HepG2 (cell line): ENCODE results near the gene LMAN2. TPM values are rescaled to one million over a fixed set of nuclear protein-coding genes. Genes with fewer than 3 reads are reported as not detected.
A peak's percentile ranks its signal among the peaks of the same experiment; 100 is the strongest.

Source experiments
- ATAC-seq: fragments of 200-7000 bp; cut with Tn5 transposase; 3 replicates; pipeline ENCODE4 v1.9.1; 2020; ENCODE audit warnings: mild to moderate bottlenecking, moderate library complexity
- BruUV-seq: library from RNA; stranded (reverse); fragments of 400-500 nt; replicated peaks from 2 replicates; lab custom pipeline; 2021; lab: Mats Ljungman, UMichigan
- CTCF ChIA-PET: fragments of 300-600 bp; formaldehyde crosslinking; extraction: SDS; loops from one replicate; lab custom pipeline; 2021; ENCODE audit warnings: low total read pairs, inconsistent platforms, low intra/inter-chr PET ratio; lab: Yijun Ruan, JAX
- POLR2A ChIA-PET: fragments of 350-600 bp; sonication (Branson Sonifier 250); formaldehyde crosslinking; loops from one replicate; lab custom pipeline; 2020; ENCODE audit warnings: antibody characterized with exemption, inconsistent platforms; lab: Yijun Ruan, JAX
- DNase-seq: peaks from one replicate; pipeline ENCODE4 v3.0.0-alpha.2; 2015; ENCODE audit warnings: low spot score
- FAIRE-seq: peaks from 3 replicates; lab custom pipeline; 2011; peaks lifted over from hg19 to GRCh38; lab: Jason Lieb, UNC
- H2AFZ ChIP-seq: one replicate; pipeline ENCODE4 v1.6.1; 2011; ENCODE audit warnings: low read length, inconsistent platforms
- H3K27ac ChIP-seq: fragments of 300-600 bp; 3 replicates; pipeline ENCODE4 v1.8.0; 2011; ENCODE audit warnings: mixed run types, mild to moderate bottlenecking, mixed read lengths, low read length, inconsistent platforms; ENCODE audit not compliant: insufficient read depth; ENCODE audit errors: extremely low read length
- H3K27me3 ChIP-seq, 2 experiments: fragments of 200-600 bp in 1 of 2; 2 replicates in 1 of 2; 3 replicates in 1 of 2; pipeline versions ENCODE4 v1.6.0 to v1.8.0; 2011; ENCODE audit warnings: low read length in 2 of 2, mild to moderate bottlenecking in 2 of 2, moderate library complexity in 2 of 2, inconsistent platforms in 1 of 2; ENCODE audit not compliant: insufficient read depth in 2 of 2, control insufficient read depth in 1 of 2
- H3K36me3 ChIP-seq, 2 experiments: fragments of 200-600 bp in 1 of 2; replicated peaks in 1 of 2; 2 replicates in 1 of 2; 3 replicates in 1 of 2; pipeline versions ENCODE4 v1.5.1 to v1.8.0; 2011; ENCODE audit warnings: low read length in 2 of 2, inconsistent platforms in 1 of 2; ENCODE audit not compliant: insufficient read depth in 2 of 2, control insufficient read depth in 1 of 2
- H3K4me1 ChIP-seq: 2 replicates; pipeline ENCODE4 v1.5.1; 2012; ENCODE audit warnings: low read length, inconsistent platforms; ENCODE audit not compliant: insufficient read depth
- H3K4me2 ChIP-seq: 2 replicates; pipeline ENCODE4 v1.6.0; 2011; ENCODE audit warnings: low read depth, low read length, inconsistent platforms
- H3K4me3 ChIP-seq, 3 experiments: fragments of 200-600 bp in 1 of 3; sonication (generic), shearing (Covaris generic) in 1 of 3; replicated peaks in 1 of 3; 2 replicates each; pipeline ENCODE4 v1.5.1; 2011 to 2016; ENCODE audit warnings: low read length in 3 of 3, inconsistent platforms in 2 of 3, low read depth in 2 of 3, mild to moderate bottlenecking in 2 of 3, control low read depth in 1 of 3, mixed read lengths in 1 of 3; ENCODE audit not compliant: insufficient read depth in 1 of 3
- H3K79me2 ChIP-seq: one replicate; pipeline ENCODE4 v1.6.1; 2011; ENCODE audit warnings: low read length, inconsistent platforms; ENCODE audit not compliant: insufficient read depth
- H3K9ac ChIP-seq: 2 replicates; pipeline ENCODE4 v1.6.0; 2011; ENCODE audit warnings: mild to moderate bottlenecking, low read depth, low read length, inconsistent platforms; ENCODE audit not compliant: insufficient read depth
- H3K9me3 ChIP-seq: 2 replicates; pipeline ENCODE4 v1.5.1; 2012; ENCODE audit warnings: mild to moderate bottlenecking, low read length
- H4K20me1 ChIP-seq: 2 replicates; pipeline ENCODE4 v1.6.0; 2011; ENCODE audit warnings: inconsistent platforms, mild to moderate bottlenecking, low read length, moderate library complexity; ENCODE audit not compliant: insufficient read depth
- BORCS8-MEF2B ChIP-seq: sonication (generic); formaldehyde crosslinking; IDR thresholded peaks from 2 replicates; pipeline ENCODE4 v1.8.0; 2022; ENCODE audit warnings: mild to moderate bottlenecking, missing genetic modification reagents
- CBX5 ChIP-seq: sonication (generic); formaldehyde crosslinking; IDR thresholded peaks from 2 replicates; pipeline ENCODE4 v1.4.0; 2020; ENCODE audit warnings: missing genetic modification reagents, borderline replicate concordance
- HOXA3 ChIP-seq: sonication (generic); formaldehyde crosslinking; IDR thresholded peaks from 2 replicates; pipeline ENCODE4 v1.5.0; 2020; ENCODE audit warnings: missing genetic modification reagents
- MTF1 ChIP-seq: sonication (generic); formaldehyde crosslinking; IDR thresholded peaks from 2 replicates; pipeline ENCODE4 v1.5.0; 2020; ENCODE audit warnings: missing genetic modification reagents
- SNRNP70 ChIP-seq: fragments of 200-400 bp; formaldehyde crosslinking; IDR thresholded peaks from 2 replicates; pipeline ENCODE4 v1.6.1; 2017; ENCODE audit warnings: mild to moderate bottlenecking, low read depth, low read length, moderate library complexity
- TOPORS ChIP-seq: sonication (generic); formaldehyde crosslinking; IDR thresholded peaks from 2 replicates; pipeline ENCODE4 v1.8.0; 2023; ENCODE audit warnings: mild to moderate bottlenecking, missing genetic modification reagents
- ZNF121 ChIP-seq: sonication (generic); formaldehyde crosslinking; IDR thresholded peaks from 2 replicates; pipeline ENCODE4 v1.5.0; 2020; ENCODE audit warnings: mild to moderate bottlenecking, missing genetic modification reagents
- ZSCAN29 ChIP-seq: sonication (generic); formaldehyde crosslinking; conservative IDR thresholded peaks from 2 replicates; pipeline ENCODE4 v1.4.0; 2020; ENCODE audit warnings: mild to moderate bottlenecking, missing genetic modification reagents
- WGBS: methylation state at CpG from one replicate; pipeline ENCODE4 v1.1.6; 2017; ENCODE audit warnings: low lambda C conversion rate; 5-methylcytosine and 5-hydroxymethylcytosine counted together
- in situ Hi-C: cut with HindIII; loops from 2 replicates; pipeline ENCODE4 v1.10.0; 2017; ENCODE audit warnings: low pct_unique_long_range_greater_than_20kb; ENCODE audit not compliant: extremely low pct_ligation_motif_present
- intact Hi-C: fragments of 100-400 bp; cut with micrococcal nuclease; formaldehyde crosslinking; loops from one replicate; pipeline ENCODE4 v1.10.0; 2022; ENCODE audit not compliant: unreplicated experiment
- polyA plus RNA-seq, 8 experiments: library from polyadenylated mRNA; depleted of rRNA in 3 of 8; stranded (reverse) in 7 of 8; unstranded in 1 of 8; fragments of >200 nt; fragmentation: Illumina TruSeq in 4 of 8; extraction: Trizol in 4 of 8; gene quantifications; 2 replicates each; pipeline versions ENCODE4 v1.2.1 to v1.2.3, GENCODE V29; 2011 to 2016; ENCODE audit warnings: low read depth in 4 of 8, missing spikeins in 1 of 8, mixed read lengths in 1 of 8; ENCODE audit not compliant: insufficient read depth in 1 of 8
- total RNA-seq, 5 experiments: library from RNA; depleted of rRNA; stranded (reverse); fragments of >200 nt; fragmentation: Illumina TruSeq; extraction: Trizol; gene quantifications; 2 replicates each; pipeline ENCODE4 v1.2.3, GENCODE V29; 2016; ENCODE audit warnings: low read depth in 1 of 5
- TF ChIP-seq, protein P1 (sequence below): sonication (generic); formaldehyde crosslinking; IDR thresholded peaks from 2 replicates; pipeline ENCODE4 v1.5.0; 2020; ENCODE audit warnings: mild to moderate bottlenecking, missing genetic modification reagents
- TF ChIP-seq, protein P2 (sequence below), 2 experiments: fragments of 450-650 bp in 1 of 2; sonication (generic) in 1 of 2; formaldehyde crosslinking; IDR thresholded peaks; 2 replicates each; pipeline versions ENCODE4 v1.5.0 to v1.8.0; 2020 to 2022; ENCODE audit warnings: mild to moderate bottlenecking in 1 of 2, missing genetic modification reagents in 1 of 2
- TF ChIP-seq, protein P3 (sequence below): fragments of 450-650 bp; IDR thresholded peaks from 2 replicates; pipeline ENCODE4 v1.6.1; 2017; ENCODE audit warnings: mild to moderate bottlenecking

LMAN2 gene
- total and polyA plus RNA-seq, 2 of the 13 experiments (the other 11 are each of a cell fraction or from before 2014, with no cell fraction given), result 191 to 197 TPM

DNA sequence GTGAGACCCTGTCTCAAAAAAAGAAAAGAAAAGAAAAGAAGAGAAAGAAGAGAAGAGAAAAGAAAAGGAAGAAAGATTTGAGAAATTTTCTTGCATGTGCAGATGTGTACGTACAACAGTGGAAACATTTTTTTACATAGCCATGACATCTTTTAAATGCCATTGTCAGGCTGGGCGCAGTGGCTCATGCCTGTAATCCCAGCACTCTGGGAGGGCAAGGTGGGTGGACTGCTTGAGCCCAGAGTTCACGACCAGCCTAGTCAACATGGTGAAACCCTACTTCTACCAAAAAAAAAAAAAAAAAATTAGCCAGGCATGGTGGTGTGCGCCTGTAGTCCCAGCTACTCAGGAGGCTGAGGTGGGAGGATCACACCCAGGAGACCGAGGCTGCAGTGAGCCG is 6.6 kb downstream of the LMAN2 start:
- BruUV-seq, result no TSS peak
- Histone ChIP-seq H2AFZ (no peak overlapping the region), H3K27ac (no peak overlapping the region), H3K79me2 (peaks cover 71% of the 10 kb centered on the region), H3K4me2 (no peak overlapping the region), H3K4me3 (no peak overlapping the region), H3K36me3 (peaks cover 8 to 31% of the 10 kb centered on the region in 2 experiments), H3K9ac (no peak overlapping the region), H3K27me3 (no peaks in the 10 kb centered on the region), H4K20me1 (no peaks in the 10 kb centered on the region), H3K4me1 (peaks cover 31% of the 10 kb centered on the region), H3K9me3 (no peaks in the 10 kb centered on the region)
- in situ Hi-C loops, result no loop called here
- no peak for FAIRE-seq
- WGBS, result over 99% methylated on average over 6 of the region's 6 CpGs
- ChIA-PET POLR2A (interaction anchor here (2.2 kb wide), 1 partner anchor 22 kb away, joined by 4 read pairs; no protein-coding TSS in a partner anchor), CTCF (no interaction called here)
- intact Hi-C loops, result no loop called here
- ATAC-seq, result no peak
- TF ChIP-seq, protein P1, sequence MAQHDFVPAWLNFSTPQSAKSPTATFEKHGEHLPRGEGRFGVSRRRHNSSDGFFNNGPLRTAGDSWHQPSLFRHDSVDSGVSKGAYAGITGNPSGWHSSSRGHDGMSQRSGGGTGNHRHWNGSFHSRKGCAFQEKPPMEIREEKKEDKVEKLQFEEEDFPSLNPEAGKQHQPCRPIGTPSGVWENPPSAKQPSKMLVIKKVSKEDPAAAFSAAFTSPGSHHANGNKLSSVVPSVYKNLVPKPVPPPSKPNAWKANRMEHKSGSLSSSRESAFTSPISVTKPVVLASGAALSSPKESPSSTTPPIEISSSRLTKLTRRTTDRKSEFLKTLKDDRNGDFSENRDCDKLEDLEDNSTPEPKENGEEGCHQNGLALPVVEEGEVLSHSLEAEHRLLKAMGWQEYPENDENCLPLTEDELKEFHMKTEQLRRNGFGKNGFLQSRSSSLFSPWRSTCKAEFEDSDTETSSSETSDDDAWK, result no peak
- TF ChIP-seq, protein P2, sequence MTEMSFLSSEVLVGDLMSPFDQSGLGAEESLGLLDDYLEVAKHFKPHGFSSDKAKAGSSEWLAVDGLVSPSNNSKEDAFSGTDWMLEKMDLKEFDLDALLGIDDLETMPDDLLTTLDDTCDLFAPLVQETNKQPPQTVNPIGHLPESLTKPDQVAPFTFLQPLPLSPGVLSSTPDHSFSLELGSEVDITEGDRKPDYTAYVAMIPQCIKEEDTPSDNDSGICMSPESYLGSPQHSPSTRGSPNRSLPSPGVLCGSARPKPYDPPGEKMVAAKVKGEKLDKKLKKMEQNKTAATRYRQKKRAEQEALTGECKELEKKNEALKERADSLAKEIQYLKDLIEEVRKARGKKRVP (CRISPR knock-in tag; IDR thresholded peaks at IDR 0.05), result no peak
- TF ChIP-seq SNRNP70 (no peak), BORCS8-MEF2B (no peak), MTF1 (CRISPR knock-in tag) (no peak), ZSCAN29 (CRISPR knock-in tag) (no peak)
- DNase-seq, result no peak

DNA sequence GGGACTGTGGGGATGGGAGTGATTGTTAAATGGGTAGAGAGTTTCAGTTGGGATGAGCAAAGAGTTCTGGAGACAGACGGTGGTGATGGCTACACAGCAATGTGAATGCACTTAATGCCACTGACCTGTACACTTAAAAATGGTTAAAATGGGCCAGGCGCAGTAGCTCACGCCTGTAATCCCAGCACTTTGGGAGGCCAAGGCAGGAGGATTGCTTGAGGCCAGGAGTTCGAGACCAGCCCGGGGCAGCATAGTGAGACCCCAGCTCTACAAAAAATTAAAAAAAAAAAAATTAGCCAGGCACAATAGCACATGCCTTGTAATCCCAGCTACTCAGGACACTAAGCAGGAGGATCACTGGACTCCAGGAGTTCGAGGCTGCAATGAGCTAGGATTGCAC is 7.7 kb downstream of the LMAN2 start:
- no peak for ATAC-seq
- CTCF ChIA-PET, result no interaction called here
- DNase-seq, result no peak
- no peaks in the 10 kb centered on the region for H3K9me3 ChIP-seq
- BruUV-seq, result no TSS peak
- POLR2A ChIA-PET, result interaction anchor here (2.2 kb wide), 1 partner anchor 23 kb away, joined by 4 read pairs; no protein-coding TSS in a partner anchor
- H3K9ac ChIP-seq, result no peak overlapping the region
- intact Hi-C loops (no loop called here), in situ Hi-C loops (no loop called here)
- no peaks in the 10 kb centered on the region for H3K27me3 ChIP-seq
- H4K20me1 ChIP-seq, result no peaks in the 10 kb centered on the region
- H2AFZ ChIP-seq, result no peak overlapping the region
- peaks cover 11 to 38% of the 10 kb centered on the region in 2 experiments; a peak in 4 of 5 replicates for H3K36me3 ChIP-seq
- TF ChIP-seq ZNF121 (peak; percentile 85), CBX5 (no peak), HOXA3 (CRISPR knock-in tag) (no peak), TOPORS (CRISPR knock-in tag) (no peak)
- TF ChIP-seq, protein P3, sequence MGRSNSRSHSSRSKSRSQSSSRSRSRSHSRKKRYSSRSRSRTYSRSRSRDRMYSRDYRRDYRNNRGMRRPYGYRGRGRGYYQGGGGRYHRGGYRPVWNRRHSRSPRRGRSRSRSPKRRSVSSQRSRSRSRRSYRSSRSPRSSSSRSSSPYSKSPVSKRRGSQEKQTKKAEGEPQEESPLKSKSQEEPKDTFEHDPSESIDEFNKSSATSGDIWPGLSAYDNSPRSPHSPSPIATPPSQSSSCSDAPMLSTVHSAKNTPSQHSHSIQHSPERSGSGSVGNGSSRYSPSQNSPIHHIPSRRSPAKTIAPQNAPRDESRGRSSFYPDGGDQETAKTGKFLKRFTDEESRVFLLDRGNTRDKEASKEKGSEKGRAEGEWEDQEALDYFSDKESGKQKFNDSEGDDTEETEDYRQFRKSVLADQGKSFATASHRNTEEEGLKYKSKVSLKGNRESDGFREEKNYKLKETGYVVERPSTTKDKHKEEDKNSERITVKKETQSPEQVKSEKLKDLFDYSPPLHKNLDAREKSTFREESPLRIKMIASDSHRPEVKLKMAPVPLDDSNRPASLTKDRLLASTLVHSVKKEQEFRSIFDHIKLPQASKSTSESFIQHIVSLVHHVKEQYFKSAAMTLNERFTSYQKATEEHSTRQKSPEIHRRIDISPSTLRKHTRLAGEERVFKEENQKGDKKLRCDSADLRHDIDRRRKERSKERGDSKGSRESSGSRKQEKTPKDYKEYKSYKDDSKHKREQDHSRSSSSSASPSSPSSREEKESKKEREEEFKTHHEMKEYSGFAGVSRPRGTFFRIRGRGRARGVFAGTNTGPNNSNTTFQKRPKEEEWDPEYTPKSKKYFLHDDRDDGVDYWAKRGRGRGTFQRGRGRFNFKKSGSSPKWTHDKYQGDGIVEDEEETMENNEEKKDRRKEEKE, result no peak
- no peak overlapping the region for H3K4me2 ChIP-seq
- no peak overlapping the region for H3K27ac ChIP-seq
- H3K79me2 ChIP-seq, result peaks cover 62% of the 10 kb centered on the region
- no peak for FAIRE-seq
- peaks cover 20% of the 10 kb centered on the region for H3K4me1 ChIP-seq
- no peak overlapping the region for H3K4me3 ChIP-seq
- 95% methylated on average over 6 of the region's 6 CpGs for WGBS
